HepG2 (cell line): Measurements from ENCODE around the gene EHBP1. TPM values are rescaled to one million over a fixed set of nuclear protein-coding genes. Genes with fewer than 3 reads are reported as not detected.

Experiments used
- ATAC-seq: fragments of 200-7000 bp; cut with Tn5 transposase; 3 replicates; pipeline ENCODE4 v1.9.1; 2020; ENCODE audit warnings: mild to moderate bottlenecking, moderate library complexity
- BruUV-seq: library from RNA; stranded (reverse); fragments of 400-500 nt; replicated peaks from 2 replicates; lab custom pipeline; 2021; lab: Mats Ljungman, UMichigan
- CTCF ChIA-PET: fragments of 300-600 bp; formaldehyde crosslinking; extraction: SDS; loops from one replicate; lab custom pipeline; 2021; ENCODE audit warnings: low total read pairs, inconsistent platforms, low intra/inter-chr PET ratio; lab: Yijun Ruan, JAX
- POLR2A ChIA-PET: fragments of 350-600 bp; sonication (Branson Sonifier 250); formaldehyde crosslinking; loops from one replicate; lab custom pipeline; 2020; ENCODE audit warnings: antibody characterized with exemption, inconsistent platforms; lab: Yijun Ruan, JAX
- DNase-seq: peaks from one replicate; pipeline ENCODE4 v3.0.0-alpha.2; 2015; ENCODE audit warnings: low spot score
- FAIRE-seq: peaks from 3 replicates; lab custom pipeline; 2011; peaks lifted over from hg19 to GRCh38; lab: Jason Lieb, UNC
- H2AFZ ChIP-seq: one replicate; pipeline ENCODE4 v1.6.1; 2011; ENCODE audit warnings: low read length, inconsistent platforms
- H3K27ac ChIP-seq: fragments of 300-600 bp; 3 replicates; pipeline ENCODE4 v1.8.0; 2011; ENCODE audit warnings: mixed run types, mild to moderate bottlenecking, mixed read lengths, low read length, inconsistent platforms; ENCODE audit not compliant: insufficient read depth; ENCODE audit errors: extremely low read length
- H3K27me3 ChIP-seq, 2 experiments: fragments of 200-600 bp in 1 of 2; 2 replicates in 1 of 2; 3 replicates in 1 of 2; pipeline versions ENCODE4 v1.6.0 to v1.8.0; 2011; ENCODE audit warnings: low read length in 2 of 2, mild to moderate bottlenecking in 2 of 2, moderate library complexity in 2 of 2, inconsistent platforms in 1 of 2; ENCODE audit not compliant: insufficient read depth in 2 of 2, control insufficient read depth in 1 of 2
- H3K36me3 ChIP-seq, 2 experiments: fragments of 200-600 bp in 1 of 2; replicated peaks in 1 of 2; 2 replicates in 1 of 2; 3 replicates in 1 of 2; pipeline versions ENCODE4 v1.5.1 to v1.8.0; 2011; ENCODE audit warnings: low read length in 2 of 2, inconsistent platforms in 1 of 2; ENCODE audit not compliant: insufficient read depth in 2 of 2, control insufficient read depth in 1 of 2
- H3K4me1 ChIP-seq: 2 replicates; pipeline ENCODE4 v1.5.1; 2012; ENCODE audit warnings: low read length, inconsistent platforms; ENCODE audit not compliant: insufficient read depth
- H3K4me2 ChIP-seq: 2 replicates; pipeline ENCODE4 v1.6.0; 2011; ENCODE audit warnings: low read depth, low read length, inconsistent platforms
- H3K4me3 ChIP-seq, 3 experiments: fragments of 200-600 bp in 1 of 3; sonication (generic), shearing (Covaris generic) in 1 of 3; replicated peaks in 1 of 3; 2 replicates each; pipeline ENCODE4 v1.5.1; 2011 to 2016; ENCODE audit warnings: low read length in 3 of 3, inconsistent platforms in 2 of 3, low read depth in 2 of 3, mild to moderate bottlenecking in 2 of 3, control low read depth in 1 of 3, mixed read lengths in 1 of 3; ENCODE audit not compliant: insufficient read depth in 1 of 3
- H3K79me2 ChIP-seq: one replicate; pipeline ENCODE4 v1.6.1; 2011; ENCODE audit warnings: low read length, inconsistent platforms; ENCODE audit not compliant: insufficient read depth
- H3K9ac ChIP-seq: 2 replicates; pipeline ENCODE4 v1.6.0; 2011; ENCODE audit warnings: mild to moderate bottlenecking, low read depth, low read length, inconsistent platforms; ENCODE audit not compliant: insufficient read depth
- H3K9me3 ChIP-seq: 2 replicates; pipeline ENCODE4 v1.5.1; 2012; ENCODE audit warnings: mild to moderate bottlenecking, low read length
- H4K20me1 ChIP-seq: 2 replicates; pipeline ENCODE4 v1.6.0; 2011; ENCODE audit warnings: inconsistent platforms, mild to moderate bottlenecking, low read length, moderate library complexity; ENCODE audit not compliant: insufficient read depth
- NFKB2 ChIP-seq: sonication (generic); formaldehyde crosslinking; IDR thresholded peaks from 2 replicates; pipeline ENCODE4 v1.4.0; 2020; ENCODE audit warnings: missing genetic modification reagents, borderline replicate concordance
- POLR2A ChIP-seq, 2 experiments: IDR thresholded peaks; 2 replicates each; pipeline ENCODE4 v1.6.1; 2011; ENCODE audit warnings: low read depth in 2 of 2, low read length in 2 of 2, mild to moderate bottlenecking in 1 of 2, moderate library complexity in 1 of 2; ENCODE audit not compliant: insufficient read depth in 1 of 2
- POLR2G ChIP-seq: fragments of 200-400 bp; formaldehyde crosslinking; IDR thresholded peaks from 2 replicates; pipeline ENCODE4 v1.6.1; 2018; ENCODE audit warnings: mild to moderate bottlenecking, low read depth, low read length, moderate library complexity
- RBM22 ChIP-seq: fragments of 200-400 bp; formaldehyde crosslinking; optimal IDR thresholded peaks from 2 replicates; pipeline ENCODE3; 2017; ENCODE audit warnings: mild to moderate bottlenecking, low read length, moderate library complexity
- RNF2 ChIP-seq: fragments of 450-650 bp; conservative IDR thresholded peaks from 2 replicates; pipeline ENCODE4 v1.6.1; 2016; ENCODE audit warnings: low read depth
- SNAPC2 ChIP-seq: sonication (generic); formaldehyde crosslinking; IDR thresholded peaks from 2 replicates; pipeline ENCODE4 v1.8.1; 2022; ENCODE audit warnings: mild to moderate bottlenecking, missing genetic modification reagents
- ZKSCAN5 ChIP-seq: sonication (generic); formaldehyde crosslinking; IDR thresholded peaks from 2 replicates; pipeline ENCODE4 v1.5.1; 2020; ENCODE audit warnings: mild to moderate bottlenecking, missing genetic modification reagents
- ZNF143 ChIP-seq: sonication (generic); formaldehyde crosslinking; IDR thresholded peaks from 2 replicates; pipeline ENCODE4 v1.4.0; 2020; ENCODE audit warnings: missing genetic modification reagents
- ZNF572 ChIP-seq: sonication (generic); formaldehyde crosslinking; IDR thresholded peaks from 2 replicates; pipeline ENCODE4 v1.5.1; 2020; ENCODE audit warnings: mild to moderate bottlenecking, missing genetic modification reagents
- ZNF607 ChIP-seq: sonication (generic); formaldehyde crosslinking; IDR thresholded peaks from 2 replicates; pipeline ENCODE4 v1.5.1; 2020; ENCODE audit warnings: missing genetic modification reagents, mild to moderate bottlenecking, borderline replicate concordance
- ZNF841 ChIP-seq: sonication (generic); formaldehyde crosslinking; IDR thresholded peaks from 2 replicates; pipeline ENCODE4 v1.8.1; 2023; ENCODE audit warnings: missing genetic modification reagents, borderline replicate concordance
- ZSCAN22 ChIP-seq: sonication (generic); formaldehyde crosslinking; IDR thresholded peaks from 2 replicates; pipeline ENCODE4 v1.4.0; 2020; ENCODE audit warnings: mild to moderate bottlenecking, missing genetic modification reagents
- WGBS: methylation state at CpG from one replicate; pipeline ENCODE4 v1.1.6; 2017; ENCODE audit warnings: low lambda C conversion rate; 5-methylcytosine and 5-hydroxymethylcytosine counted together
- in situ Hi-C: cut with HindIII; loops from 2 replicates; pipeline ENCODE4 v1.10.0; 2017; ENCODE audit warnings: low pct_unique_long_range_greater_than_20kb; ENCODE audit not compliant: extremely low pct_ligation_motif_present
- intact Hi-C: fragments of 100-400 bp; cut with micrococcal nuclease; formaldehyde crosslinking; loops from one replicate; pipeline ENCODE4 v1.10.0; 2022; ENCODE audit not compliant: unreplicated experiment
- polyA plus RNA-seq, 8 experiments: library from polyadenylated mRNA; depleted of rRNA in 3 of 8; stranded (reverse) in 7 of 8; unstranded in 1 of 8; fragments of >200 nt; fragmentation: Illumina TruSeq in 4 of 8; extraction: Trizol in 4 of 8; gene quantifications; 2 replicates each; pipeline versions ENCODE4 v1.2.1 to v1.2.3, GENCODE V29; 2011 to 2016; ENCODE audit warnings: low read depth in 4 of 8, missing spikeins in 1 of 8, mixed read lengths in 1 of 8; ENCODE audit not compliant: insufficient read depth in 1 of 8
- total RNA-seq, 5 experiments: library from RNA; depleted of rRNA; stranded (reverse); fragments of >200 nt; fragmentation: Illumina TruSeq; extraction: Trizol; gene quantifications; 2 replicates each; pipeline ENCODE4 v1.2.3, GENCODE V29; 2016; ENCODE audit warnings: low read depth in 1 of 5
- TF ChIP-seq, protein P1 (sequence below): sonication (generic); formaldehyde crosslinking; conservative IDR thresholded peaks from 2 replicates; pipeline ENCODE4 v1.4.0; 2020; ENCODE audit warnings: missing genetic modification reagents
- TF ChIP-seq, protein P2 (sequence below): sonication (generic); formaldehyde crosslinking; IDR thresholded peaks from 2 replicates; pipeline ENCODE4 v1.8.0; 2022; ENCODE audit warnings: missing genetic modification reagents, low read depth, mild to moderate bottlenecking, borderline replicate concordance

EHBP1 gene
- total and polyA plus RNA-seq, 2 of the 13 experiments (the other 11 are each of a cell fraction or from before 2014, with no cell fraction given): 93.5 to 146 TPM

- 90% methylated on average over 1 of the region's 2 CpGs for WGBS
- no peaks in the 10 kb centered on the region for H3K4me1 ChIP-seq
- CTCF ChIA-PET: no interaction called here
- H3K36me3 ChIP-seq: peaks cover 29 to 54% of the 10 kb centered on the region in 2 experiments
- no peak overlapping the region for H2AFZ ChIP-seq
- no peaks in the 10 kb centered on the region for H3K79me2 ChIP-seq
- DNase-seq: no peak
- intact Hi-C loops: no loop called here
- TF ChIP-seq, protein P1, sequence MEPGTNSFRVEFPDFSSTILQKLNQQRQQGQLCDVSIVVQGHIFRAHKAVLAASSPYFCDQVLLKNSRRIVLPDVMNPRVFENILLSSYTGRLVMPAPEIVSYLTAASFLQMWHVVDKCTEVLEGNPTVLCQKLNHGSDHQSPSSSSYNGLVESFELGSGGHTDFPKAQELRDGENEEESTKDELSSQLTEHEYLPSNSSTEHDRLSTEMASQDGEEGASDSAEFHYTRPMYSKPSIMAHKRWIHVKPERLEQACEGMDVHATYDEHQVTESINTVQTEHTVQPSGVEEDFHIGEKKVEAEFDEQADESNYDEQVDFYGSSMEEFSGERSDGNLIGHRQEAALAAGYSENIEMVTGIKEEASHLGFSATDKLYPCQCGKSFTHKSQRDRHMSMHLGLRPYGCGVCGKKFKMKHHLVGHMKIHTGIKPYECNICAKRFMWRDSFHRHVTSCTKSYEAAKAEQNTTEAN (CRISPR knock-in tag): no peak
- no peak for TF ChIP-seq NFKB2 (CRISPR knock-in tag)
- TF ChIP-seq ZSCAN22 (CRISPR knock-in tag): no peak
- TF ChIP-seq ZNF572 (CRISPR knock-in tag): no peak
- peak in 1 of 2 experiments; percentile 24; a peak in 1 of 4 replicates for TF ChIP-seq POLR2A (IDR thresholded peaks at IDR 0.05; ENCODE audit: insufficient read depth in 1 of 2, low read depth in 2 of 2, low read length in 2 of 2)
- TF ChIP-seq ZNF841 (CRISPR knock-in tag): no peak
- TF ChIP-seq RBM22: peak; percentile 67
- TF ChIP-seq ZNF143 (CRISPR knock-in tag): no peak
- TF ChIP-seq ZKSCAN5: no peak
- no peak for TF ChIP-seq ZNF607
- TF ChIP-seq SNAPC2 (CRISPR knock-in tag): no peak
- TF ChIP-seq, protein P2, sequence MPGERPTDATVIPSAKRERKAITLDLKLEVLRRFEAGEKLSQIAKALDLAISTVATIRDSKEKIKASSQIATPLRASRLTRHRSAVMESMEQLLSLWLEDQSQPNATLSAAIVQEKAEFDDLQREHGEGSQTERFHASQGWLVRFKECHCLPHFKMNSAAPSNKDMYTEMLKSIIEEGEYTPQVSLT (CRISPR knock-in tag): no peak
- peak; percentile 8; the same call in 1 of the 2 replicates for TF ChIP-seq POLR2G
- TF ChIP-seq RNF2: no peak
- TF ChIP-seq, all 625 proteins: peak for 3
- Histone ChIP-seq H3K9me3 (peaks cover 20% of the 10 kb centered on the region), H3K4me3 (no peak overlapping the region), H3K4me2 (no peak overlapping the region), H4K20me1 (no peaks in the 10 kb centered on the region), H3K27ac (no peak overlapping the region), H3K9ac (no peak overlapping the region), H3K27me3 (no peaks in the 10 kb centered on the region)
- FAIRE-seq (no peak), ATAC-seq (peak; percentile 33)
- no TSS peak for BruUV-seq
- in situ Hi-C loops: no loop called here
- POLR2A ChIA-PET: no interaction called here
Observed at GRCh38 chr2:62923881-62924280, 218.4 kb downstream of the EHBP1 start.
